GM21528 (cell line): ENCODE data around the gene GFER.
"Not testable (repeated sequence)": the region's sequence is repeated elsewhere in the genome, so short reads cannot be mapped to it uniquely, and the experiment has no call there.

Source experiments
- ATAC-seq: cut with Tn5 transposase; IDR thresholded peaks from one replicate; pipeline ENCODE4 v1.9.1; 2021; ENCODE audit warnings: mild to moderate bottlenecking, moderate library complexity; ENCODE audit not compliant: unreplicated experiment, low FRiP score

GFER gene

DNA sequence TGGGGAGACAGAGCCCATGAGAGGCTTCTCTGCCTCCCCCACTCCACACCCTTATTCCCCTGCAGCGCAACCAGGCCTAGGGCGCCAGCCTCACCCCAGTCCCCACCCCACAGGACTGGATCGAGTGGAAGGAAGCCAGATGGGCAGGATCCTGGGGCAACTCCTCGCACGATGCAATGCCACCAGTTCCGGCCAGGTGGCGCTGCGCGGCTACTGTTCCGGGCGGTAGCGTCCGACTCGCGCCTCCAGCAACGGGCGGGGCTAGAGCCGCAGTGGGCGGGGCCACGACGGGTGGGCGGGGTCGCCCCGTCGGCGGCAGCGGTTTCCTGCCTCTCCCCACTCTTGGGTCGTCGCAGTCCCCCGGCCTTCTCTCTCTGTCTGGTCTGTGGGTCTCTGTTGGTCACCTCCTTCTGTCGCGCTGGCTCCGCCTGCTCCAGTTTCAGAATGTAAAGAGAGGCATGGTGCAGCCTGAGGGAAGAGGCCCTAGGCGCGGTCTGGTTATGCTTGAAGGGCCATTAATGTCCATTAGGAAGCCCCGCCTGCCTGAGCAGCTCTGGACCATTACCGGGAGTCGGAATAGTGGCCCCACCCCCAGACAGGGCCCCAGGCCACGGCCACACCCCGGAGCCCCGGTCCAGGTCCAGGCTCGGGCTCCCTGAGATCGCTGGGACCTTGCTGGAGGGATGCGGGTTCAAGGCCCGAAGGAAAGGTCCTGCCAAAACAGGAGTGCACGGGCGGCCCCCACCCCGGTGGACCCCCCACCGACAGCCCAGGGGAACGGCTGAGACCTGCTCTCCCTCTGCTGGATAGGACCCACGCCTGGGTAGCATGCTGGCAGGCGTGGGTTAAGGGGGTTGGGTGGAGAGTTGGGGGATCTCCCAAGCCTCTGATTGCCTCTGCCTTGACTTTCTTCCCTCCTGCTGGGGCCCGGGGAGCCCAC, 39.4 kb downstream of the GFER start:
- peak; percentile 59 for ATAC-seq

DNA sequence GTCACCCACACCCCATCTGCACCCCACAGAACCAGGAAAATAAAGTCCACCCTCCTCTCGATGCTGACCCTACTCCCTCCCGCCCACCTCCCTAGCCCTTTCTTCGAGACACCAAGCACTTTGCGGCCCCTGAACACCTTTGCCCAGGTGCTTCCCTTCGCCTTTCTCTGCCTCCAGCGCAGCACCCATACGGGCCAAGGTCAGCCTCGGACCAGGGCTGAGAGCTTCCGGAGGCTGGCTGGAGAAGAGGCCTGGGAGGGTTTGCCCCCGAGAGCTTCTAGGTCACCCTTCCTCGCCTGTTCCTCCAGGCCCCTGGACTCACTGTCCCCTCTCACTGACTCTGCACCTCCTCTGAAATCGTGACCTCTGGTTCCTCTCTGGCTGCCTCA, 40.0 kb downstream of the GFER start:
- ATAC-seq, result no peak

DNA sequence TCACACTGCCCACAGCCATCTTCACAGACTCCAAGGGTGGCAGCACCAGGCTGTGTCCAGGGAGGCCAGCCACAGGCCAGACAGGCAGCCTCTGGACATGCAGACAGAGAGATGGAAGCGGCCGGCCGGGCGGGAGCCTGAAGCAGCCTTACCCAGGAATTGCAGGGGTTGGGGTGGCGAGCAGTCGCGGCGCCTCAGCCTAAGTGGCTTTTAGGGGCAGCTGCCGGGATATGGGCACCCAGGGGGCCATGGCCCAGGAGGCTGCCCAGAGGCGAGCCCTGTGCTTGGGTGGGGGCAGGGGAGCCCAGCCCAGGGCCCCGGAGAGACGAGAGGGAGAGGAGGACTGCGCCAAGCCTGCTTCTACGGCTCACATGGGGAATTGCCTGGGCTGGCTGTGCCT, 41.3 kb downstream of the GFER start:
- no peak for ATAC-seq

DNA sequence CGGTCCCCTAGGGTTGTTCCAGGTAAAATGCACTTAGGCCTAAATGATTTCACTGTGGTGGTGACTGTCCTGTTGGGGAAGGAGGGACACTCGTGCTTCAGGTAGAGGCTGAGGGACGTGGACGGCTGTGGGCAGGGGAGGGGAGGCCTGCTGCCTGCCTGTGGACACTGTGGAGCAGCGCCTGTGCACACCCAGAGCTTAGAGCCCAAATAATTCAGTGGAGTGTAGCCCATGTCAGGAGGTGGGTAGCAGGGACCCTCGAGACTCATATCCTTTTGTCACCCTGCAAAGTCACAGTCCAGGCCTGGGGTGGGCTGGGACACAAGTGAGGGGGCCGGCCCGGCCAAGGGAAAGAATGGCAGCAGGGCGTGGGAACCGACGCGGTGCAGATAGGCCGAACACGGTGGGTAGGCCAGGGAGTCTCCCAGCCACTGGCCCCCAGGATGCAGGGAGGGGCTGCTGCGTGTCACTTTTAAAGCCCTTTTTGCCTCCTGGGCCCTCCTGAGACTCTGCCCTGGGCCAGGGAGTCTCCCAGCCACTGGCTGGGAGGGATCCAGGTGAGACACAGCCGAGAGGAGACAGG, 42.0 kb downstream of the GFER start:
- no peak for ATAC-seq

DNA sequence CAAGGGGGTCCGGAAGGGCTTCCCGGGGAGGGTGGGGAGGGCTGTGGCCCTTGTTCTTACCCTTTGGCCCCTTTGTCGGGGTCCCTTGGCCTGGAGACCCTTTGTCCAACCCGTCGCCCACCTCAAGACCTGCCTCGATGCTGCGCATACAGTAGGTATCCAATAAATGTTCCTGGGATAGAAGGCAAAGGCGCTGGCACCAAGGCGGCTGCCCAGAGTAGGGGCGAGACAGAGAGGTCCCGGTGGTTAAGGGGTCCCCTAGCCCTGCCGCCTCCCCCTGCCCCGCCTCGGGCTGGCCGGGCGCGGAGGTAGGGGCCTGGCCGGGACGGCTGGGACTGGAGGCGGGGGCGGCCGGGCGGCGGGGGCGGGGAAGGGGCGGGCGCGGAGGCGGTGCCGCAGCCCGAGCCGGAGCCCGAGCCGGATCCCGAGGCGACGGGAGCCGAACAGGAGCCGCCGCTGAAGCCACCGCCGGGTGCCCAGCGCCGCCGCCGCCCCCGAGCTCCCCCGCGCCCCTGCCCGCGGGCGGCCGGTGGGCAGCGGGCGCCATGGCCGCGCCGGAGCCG, 42.5 kb downstream of the GFER start, which contains the start of gene NHERF2:
Gene NHERF2 (plus strand): TSS at position 442 of the 563 bp plus-strand sequence. CDS start 104 bp downstream, at position 546.
- ATAC-seq, result no peak

DNA sequence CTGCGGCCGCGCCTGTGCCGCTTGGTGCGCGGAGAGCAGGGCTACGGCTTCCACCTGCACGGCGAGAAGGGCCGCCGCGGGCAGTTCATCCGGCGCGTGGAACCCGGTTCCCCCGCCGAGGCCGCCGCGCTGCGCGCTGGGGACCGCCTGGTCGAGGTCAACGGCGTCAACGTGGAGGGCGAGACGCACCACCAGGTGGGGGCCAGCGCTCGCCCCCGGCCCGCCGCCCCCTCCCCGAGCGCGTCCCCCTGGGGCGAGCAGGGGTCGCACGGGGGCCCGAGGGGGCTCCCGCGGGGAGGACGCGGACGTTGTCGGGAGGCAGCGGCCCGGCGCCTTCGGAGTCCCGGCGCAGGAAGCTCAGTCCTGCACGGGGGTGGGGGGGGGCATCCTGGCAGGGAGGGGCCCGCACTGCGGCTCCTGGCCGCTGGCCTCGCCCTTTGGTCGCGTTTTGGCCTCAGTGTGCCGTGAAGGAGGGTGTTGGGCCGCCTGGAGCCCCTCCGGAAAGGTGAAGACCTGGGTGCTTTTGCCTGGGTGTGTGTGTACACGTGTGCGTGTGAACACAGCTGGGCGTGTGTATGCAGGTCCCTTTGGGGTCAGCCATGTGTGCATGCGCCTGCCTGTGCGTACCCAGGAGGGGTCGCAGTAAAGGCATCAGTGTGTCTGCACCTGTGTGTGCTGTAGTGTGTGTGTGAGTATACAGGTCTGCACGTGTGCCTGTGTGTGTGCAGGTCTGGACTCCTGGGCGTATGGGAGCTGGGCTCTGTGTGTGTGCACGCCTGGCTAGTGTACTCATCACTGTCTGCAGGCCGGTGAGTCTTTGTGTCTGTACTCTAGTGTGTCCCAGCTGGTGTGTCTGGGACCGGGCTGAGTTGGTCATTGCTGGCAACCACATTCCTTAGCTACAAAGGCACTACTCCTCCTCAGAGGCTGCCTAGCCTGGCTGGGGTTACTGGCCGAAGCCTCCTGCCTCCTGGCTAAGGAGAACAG, 43.3 kb downstream of the GFER start:
- ATAC-seq, result no peak

DNA sequence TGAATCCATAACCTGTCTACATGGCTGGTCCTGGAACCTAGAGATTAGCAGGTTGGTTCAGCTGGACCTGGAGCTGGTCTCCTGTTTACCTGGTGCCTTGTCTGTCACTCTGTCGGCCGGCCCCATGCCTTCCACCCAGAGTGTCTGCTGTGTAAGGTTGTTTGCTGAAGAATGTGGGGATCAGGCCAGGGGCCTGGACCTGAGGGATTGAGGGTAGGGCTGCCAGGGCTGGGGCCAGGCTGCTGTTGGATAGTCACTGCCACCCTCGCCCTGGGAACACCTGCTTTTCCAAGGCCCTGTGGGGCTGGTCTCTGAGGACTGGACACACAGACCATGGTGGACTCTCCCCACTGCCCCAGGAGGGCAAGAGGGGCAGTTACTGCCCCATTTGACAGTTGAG, 44.2 kb downstream of the GFER start:
- ATAC-seq, result no peak

DNA sequence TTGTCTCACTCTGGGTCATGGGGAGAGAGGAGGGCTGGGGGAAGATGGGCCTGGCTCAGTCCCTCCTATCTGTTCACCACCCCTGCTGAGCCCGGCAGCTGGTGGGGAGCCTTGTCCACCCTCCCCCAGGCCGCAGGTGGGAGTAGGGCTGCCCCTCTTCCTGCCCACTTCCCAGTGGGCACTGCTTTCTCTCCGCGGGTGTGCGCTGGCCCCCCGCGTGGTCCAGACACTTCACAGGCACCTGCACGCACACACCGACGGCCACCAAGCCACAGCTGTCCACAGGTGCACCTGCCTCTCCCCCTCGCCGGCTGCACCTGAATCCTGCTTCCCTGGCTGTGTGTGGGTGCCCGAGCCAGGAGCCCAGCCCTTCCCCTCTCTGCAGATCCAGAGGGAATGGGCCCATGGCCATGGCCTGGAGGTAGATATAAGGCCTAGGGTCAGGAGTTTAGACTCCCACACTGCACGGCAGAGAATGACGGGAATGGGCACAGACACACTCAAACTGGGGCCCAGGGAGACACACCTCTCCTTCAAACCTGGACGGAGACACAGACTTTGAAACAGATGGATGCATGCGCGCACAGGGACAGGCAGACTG, 44.7 kb downstream of the GFER start:
- no peak for ATAC-seq

DNA sequence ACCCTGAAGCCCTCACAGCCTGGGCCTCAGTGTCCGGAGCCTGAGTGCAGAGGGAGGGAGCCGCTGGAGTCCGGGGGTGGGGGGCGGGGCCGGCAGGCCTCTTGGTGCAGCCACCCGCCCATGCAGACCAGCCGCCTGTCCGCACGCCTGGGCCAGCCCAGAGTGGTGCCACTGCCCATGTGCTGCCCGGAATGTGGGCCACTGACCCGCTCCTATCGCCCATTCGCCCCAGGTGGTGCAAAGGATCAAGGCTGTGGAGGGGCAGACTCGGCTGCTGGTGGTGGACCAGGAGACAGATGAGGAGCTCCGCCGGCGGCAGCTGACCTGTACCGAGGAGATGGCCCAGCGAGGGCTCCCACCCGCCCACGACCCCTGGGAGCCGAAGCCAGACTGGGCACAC, 45.4 kb downstream of the GFER start:
- ATAC-seq, result no peak

DNA sequence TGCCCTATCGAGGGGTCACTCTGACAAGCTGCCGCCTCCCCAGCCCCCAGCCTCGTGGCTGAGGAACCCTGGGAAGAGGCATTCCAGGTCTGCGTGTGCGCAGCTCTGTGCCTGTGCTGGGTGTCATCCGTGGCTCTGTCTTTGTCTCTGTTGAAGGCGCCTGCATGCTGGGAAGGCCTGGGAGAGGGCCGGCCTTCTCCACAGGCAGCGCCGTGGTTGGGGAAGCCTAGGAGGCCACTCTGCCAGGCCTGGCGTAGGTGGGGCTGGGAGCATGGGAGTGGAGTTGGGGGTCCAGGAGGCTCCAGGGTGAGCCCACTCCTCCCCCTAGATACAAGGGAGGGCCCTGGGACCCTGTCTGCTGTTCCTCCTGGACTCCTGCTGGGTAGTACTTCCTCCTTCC, 46.0 kb downstream of the GFER start:
- ATAC-seq, result no peak

DNA sequence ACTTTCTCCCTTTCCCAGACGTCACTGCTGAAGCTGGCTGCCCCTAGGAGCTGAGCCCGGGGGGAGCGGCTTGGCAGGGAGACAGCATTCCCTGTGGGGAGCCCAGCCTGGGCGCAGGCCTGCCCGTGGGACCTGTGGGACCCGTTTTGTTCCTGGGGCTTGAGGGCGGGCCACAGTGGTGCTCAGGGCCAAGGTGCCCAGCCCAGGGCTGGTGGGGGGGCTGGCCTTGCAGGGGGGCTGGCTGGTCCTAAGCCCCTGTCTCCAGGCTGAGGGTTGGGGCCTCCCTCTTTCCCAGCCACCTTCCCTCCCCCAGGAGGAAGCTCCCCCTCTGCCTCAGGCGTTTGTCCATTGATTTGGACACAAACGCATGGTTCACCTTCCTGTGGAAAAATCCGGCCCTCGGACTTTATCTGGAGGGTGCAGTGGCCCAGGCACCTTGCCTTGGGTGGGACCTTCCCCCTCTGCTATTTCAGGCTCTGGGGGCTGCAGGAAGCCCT, 47.1 kb downstream of the GFER start:
- ATAC-seq, result no peak

DNA sequence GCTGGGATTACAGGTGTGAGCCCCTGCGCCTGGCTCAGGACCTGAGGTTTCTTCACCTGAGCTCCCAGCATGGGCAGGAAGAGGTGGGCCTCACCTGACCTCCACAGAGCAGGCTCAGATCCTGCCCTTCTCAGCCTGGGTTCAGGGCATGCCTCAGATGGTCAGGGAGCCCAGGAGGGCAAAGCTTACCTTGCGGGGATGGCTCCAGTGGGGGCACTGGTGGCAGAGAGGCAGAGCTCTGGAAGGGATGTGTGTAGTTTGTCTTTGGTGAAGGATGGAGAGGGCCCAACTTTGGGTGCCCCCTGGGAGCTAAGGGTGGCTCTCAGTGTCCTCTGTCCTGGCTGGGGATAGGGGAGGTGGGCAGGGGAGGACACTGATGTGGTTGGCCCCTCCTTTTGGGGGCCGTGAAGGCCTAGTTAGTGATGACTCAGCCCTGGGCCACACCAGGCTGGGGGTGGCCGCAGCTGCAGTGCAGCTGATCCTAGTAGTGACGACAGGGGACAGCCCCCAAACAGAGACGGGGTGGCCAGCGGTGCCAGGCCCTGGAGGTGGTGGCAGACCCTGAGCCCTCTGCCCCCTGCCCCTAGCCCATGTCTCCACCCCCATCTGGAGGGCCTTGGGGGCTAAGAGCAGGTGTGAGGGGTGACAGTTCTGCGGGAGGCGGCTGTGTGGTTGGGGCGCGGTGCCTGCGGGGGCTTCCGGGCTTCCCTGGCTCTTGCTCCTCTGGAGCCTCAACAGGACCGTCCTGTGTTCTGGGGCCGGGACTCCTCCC, 48.5 kb downstream of the GFER start:
- ATAC-seq, result no peak

DNA sequence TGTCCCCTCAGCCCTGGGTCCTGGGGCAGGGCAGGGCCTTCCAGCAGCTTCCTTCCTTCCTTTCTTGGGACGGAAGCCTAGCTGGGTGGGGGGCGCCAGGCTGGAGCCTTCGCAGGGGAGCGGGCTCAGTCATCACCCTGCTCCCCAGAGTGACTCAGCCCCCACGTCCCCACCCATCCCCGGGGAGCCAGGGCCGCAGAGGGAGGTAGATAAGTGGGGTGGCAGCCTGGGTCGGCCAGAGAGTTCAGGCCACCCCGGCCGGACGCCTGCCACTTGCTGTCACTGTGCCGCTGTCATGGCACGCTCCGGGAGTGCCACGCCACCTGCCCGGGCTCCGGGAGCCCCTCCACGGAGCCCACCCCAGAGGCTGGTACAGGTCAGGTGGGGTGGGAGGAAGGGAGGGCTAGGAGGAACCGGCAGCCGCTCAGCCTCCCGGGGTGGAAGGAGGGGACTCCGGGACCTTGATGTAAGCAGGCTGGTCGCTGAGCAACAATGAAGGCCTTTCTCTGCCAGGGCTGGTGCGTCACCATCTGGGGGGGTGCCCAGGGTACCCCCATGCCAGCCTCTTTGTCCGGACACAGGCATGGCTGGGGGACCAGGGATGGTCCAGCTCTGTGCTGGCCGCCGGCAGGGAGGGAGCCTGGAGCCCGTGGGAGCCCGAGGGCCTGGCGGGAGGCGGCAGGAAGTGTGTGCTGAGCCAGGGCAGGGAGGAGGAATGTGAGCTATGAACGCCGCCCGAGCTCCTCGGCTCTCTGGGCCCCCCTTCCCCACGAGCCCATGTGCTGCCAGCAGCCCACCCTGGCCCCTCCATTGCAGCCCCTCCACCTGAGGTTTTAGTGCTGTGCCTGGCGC, 49.3 kb downstream of the GFER start:
- ATAC-seq, result no peak

DNA sequence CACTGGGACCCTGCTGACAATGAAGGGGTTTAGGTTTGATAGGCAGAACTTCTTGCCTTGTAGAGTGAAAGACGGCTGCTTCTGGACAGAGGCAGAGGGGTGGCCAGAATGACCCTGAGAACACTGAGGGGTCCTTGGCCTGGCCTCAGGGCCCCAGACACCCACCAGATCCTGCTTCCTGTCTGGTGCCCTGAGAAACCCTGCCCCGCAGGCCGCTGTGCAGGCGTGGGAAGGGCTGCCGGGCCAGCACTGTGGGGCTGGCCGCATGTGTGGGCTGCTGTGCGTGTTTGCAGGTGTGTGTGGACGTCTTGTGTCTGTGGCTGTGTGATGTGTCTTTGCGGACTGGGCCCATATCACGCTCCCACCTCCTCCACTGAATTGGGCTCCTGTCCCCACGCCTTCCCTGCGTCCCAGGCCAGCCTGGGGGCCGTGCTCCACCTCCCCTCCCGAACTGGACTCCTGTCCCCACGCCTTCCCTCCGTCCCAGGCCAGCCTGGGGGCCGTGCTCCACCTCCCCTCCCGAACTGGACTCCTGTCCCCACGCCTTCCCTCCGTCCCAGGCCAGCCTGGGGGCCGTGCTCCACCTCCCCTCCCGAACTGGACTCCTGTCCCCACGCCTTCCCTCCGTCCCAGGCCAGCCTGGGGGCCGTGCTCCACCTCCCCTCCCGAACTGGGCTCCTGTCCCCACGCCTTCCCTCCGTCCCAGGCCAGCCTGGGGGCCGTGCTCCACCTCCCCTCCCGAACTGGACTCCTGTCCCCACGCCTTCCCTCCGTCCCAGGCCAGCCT, 50.1 kb downstream of the GFER start:
- not testable (repeated sequence) for ATAC-seq

DNA sequence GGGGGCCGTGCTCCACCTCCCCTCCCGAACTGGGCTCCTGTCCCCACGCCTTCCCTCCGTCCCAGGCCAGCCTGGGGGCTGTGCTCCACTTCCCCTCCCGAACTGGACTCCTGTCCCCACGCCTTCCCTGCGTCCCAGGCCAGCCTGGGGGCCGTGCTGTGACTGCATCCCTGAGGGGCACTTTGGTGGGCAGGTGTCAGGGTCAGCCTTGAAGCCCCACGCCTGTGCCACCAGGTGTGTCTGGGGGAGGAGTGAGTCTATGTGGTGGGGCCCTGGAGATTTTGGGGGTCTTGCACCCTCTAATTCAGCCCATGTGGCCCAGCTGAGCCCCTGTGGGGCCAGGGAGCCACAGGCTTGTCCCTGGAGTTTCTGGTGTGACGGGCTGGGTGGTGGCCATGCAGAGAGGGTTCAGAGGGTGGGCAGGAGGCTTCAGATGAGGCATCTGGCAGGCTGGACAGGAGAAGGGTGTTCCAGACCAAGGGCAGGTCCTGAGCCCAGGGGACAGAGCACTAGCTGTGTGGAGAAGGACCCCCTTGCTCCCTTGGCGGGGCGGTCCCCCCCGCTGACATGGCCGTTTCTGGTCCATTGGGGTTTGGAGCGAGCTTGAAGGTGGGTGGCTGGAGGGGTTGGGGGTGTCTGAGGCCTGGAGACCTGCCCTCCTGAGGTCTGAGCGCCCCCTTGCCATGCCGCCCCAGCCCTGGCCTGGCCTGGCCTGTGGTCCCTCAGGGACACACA, 50.9 kb downstream of the GFER start:
- ATAC-seq, result no peak

DNA sequence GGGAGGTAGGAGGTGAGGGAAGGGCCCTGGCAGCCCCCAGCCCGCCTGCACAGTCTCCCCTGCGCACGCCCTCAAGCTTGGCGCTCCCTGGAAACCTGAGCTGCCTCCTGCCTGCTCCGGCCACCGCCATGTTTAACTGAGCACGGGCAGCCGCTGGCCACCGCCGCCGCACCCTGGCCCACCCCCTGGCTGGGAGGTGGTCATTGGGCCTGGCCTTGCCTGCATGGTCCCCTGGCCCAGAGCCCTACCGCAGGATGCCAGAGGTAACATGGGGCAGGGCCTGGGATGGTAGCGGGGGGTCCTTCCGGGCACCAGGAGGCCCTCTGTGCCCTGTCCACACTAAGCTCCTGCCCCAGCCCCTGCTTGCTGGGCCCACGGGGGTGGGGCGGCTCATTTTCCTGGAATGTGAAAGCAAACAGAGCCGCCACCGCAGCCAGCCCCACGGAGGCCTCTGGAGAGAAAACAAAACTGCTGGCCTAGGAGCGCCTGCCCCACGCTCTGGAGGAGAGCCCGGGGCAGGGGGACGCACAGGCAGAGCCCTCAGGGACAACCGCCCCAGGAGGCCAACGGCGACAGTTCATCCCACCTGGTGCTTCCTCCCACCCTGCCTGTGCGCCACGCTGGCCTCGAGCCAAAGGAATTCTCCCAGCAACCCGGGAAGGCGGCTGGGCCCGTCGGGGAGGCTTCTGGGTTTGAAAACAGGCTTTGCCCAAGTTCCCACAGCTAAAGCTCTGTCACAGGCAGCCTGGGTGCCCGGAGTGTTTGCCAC, 51.6 kb downstream of the GFER start:
- no peak for ATAC-seq
